GM04503 (cell line): ENCODE data around the gene OR7D2.

Source experiments
- DNase-seq: peaks from one replicate; pipeline ENCODE4 v3.0.0-alpha.2; 2012; ENCODE audit warnings: low read depth

Gene OR7D2

DNA sequence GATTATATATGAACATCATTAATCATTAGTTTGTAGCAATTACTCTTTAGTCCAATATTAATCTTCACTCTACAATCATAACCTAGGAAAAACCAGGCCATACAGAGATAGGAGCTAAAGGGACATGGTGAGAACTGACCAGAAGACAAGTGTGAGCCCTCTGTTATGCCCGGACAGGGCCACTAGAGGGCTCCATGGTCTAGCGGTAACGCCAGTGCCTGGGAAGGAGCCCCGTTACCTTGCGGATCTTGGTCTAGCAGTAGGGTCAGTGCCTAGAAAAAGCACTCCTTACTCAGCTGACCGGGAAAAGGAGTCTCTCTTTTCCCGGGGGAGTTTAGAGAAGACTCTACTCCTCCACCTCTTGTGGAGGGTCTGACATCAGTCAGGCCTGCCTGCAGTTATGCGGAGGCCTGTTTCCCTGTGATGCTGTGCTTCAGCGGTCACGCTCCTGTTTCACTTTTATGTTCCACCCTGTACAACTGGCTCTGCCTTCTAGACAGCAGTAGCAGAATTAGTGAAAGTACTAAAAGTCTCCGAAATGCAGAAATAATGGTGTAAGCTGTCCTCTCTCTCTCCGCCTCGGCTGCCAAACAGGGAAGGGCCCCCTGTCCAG is 26.8 kb downstream of the OR7D2 start:
- DNase-seq, result peak; percentile 15

DNA sequence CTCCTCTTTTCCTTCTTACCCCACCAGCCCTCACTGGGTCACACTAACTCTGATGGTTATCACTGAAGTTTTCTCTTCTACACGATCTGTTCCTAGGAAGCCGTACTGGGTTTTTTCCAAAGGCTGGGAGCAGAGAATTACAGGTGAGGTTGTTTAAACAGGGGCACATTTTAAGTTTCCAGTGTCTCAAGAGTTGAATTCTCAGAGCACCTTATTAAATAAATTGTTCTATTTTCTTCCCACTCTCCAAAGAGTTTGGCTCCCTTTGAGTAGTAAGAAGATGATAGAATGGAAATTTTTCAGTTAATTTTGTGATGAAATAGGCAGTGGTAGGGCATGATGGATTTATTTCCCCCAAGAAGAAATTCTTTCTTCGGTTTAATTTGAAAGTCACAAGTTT is 40.7 kb downstream of the OR7D2 start, which contains the start of gene OR7D4:
Gene OR7D4, minus strand, starts transcription at position 101 of the 400 bp plus-strand sequence. CDS start 4,752 bp downstream, outside the sequence.
- DNase-seq, result no peak
